Tibial nerve (tissue), 4 donors: Measurements from ENCODE around the gene EFCAB11.

Experiments
- CTCF ChIP-seq, 5 experiments: fragments of 200-600 bp in 3 of 5; fragments of 450-650 bp in 2 of 5; sonication (generic) in 3 of 5; IDR thresholded peaks; one replicate each; pipeline ENCODE4 v1.5.1; 2016 to 2019; ENCODE audit warnings: antibody characterized with exemption in 5 of 5, mild to moderate bottlenecking in 3 of 5, moderate library complexity in 2 of 5
- EP300 ChIP-seq, 2 donors: sonication (generic); formaldehyde crosslinking; IDR thresholded peaks; one replicate each; pipeline ENCODE4 v1.6.1; 2017; ENCODE audit warnings: antibody characterized with exemption in 2 of 2, mild to moderate bottlenecking in 1 of 2
- POLR2A ChIP-seq, 2 donors: fragments of 450-650 bp; IDR thresholded peaks; one replicate each; pipeline ENCODE4 v1.6.1; 2017; ENCODE audit warnings: antibody characterized with exemption in 2 of 2, mild to moderate bottlenecking in 2 of 2, moderate library complexity in 2 of 2

GRCh38 chr14:89833661-89834060 lies 120.9 kb downstream of the EFCAB11 start:
- TF ChIP-seq CTCF (IDR thresholded peaks at IDR 0.05) (no peak), POLR2A (IDR thresholded peaks at IDR 0.05) (no peak), EP300 (IDR thresholded peaks at IDR 0.05) (no peak)
